Measurements from ENCODE around the gene RAB5B. TPM values are rescaled to one million over a fixed set of nuclear protein-coding genes. Genes with fewer than 3 reads are reported as not detected.

RAB5B gene
- 100 to 1,000 TPM; 105 to 114 TPM for total RNA-seq
- long read RNA-seq, full-length matches to known transcripts = 8 of 31 reads
- long read RNA-seq, partial matches to known transcripts = 21 of 31 reads
- long read RNA-seq, other reads (novel, unspliced or antisense) = 2 of 31 reads

- DNase-seq (peak; percentile 99), ATAC-seq (peak; percentile 94 to 95)
- intact Hi-C loops (cut with DNase I) = no loop called here
These were observed at the start of gene RAB5B for GRCh38 chr12:55973599-55974307. Gene RAB5B (plus strand): TSS chr12:55974078. CDS start chr12:55986961, 12,883 bp downstream.

- ATAC-seq (no peak), DNase-seq (no peak)
- intact Hi-C loops (cut with DNase I) = loop anchor here in 1 of 2 donors (5.0 kb wide), 1 partner anchor 93 kb away; no protein-coding TSS in a partner anchor
These were observed 48.5 kb upstream of the RAB5B start for GRCh38 chr12:55925371-55925770.

GRCh38 chr12:55925870-55926737, 47.8 kb upstream of the RAB5B start:
- ATAC-seq (no peak), DNase-seq (no peak)
- intact Hi-C loops (cut with DNase I) = loop anchor here in 1 of 2 donors (5.0 kb wide), 1 partner anchor 94 kb away; no protein-coding TSS in a partner anchor

GRCh38 chr12:55926738-55927587, 46.9 kb upstream of the RAB5B start:
- DNase-seq = peak; percentile 89
- peak; percentile 87 to 89 for ATAC-seq
- intact Hi-C loops (cut with DNase I) = loop anchor here in 1 of 2 donors (5.0 kb wide), 1 partner anchor 95 kb away; no protein-coding TSS in a partner anchor

- ATAC-seq (peak; percentile 66 to 77), DNase-seq (peak; percentile 87)
- intact Hi-C loops (cut with DNase I) = loop anchor here in 1 of 2 donors (5.0 kb wide), 1 partner anchor 96 kb away; no protein-coding TSS in a partner anchor
These were observed 46.0 kb upstream of the RAB5B start, which contains the start of gene PYM1 for GRCh38 chr12:55927588-55928502. Gene PYM1 (minus strand): TSS chr12:55927894. CDS start chr12:55927761, 133 bp downstream.

DNA sequence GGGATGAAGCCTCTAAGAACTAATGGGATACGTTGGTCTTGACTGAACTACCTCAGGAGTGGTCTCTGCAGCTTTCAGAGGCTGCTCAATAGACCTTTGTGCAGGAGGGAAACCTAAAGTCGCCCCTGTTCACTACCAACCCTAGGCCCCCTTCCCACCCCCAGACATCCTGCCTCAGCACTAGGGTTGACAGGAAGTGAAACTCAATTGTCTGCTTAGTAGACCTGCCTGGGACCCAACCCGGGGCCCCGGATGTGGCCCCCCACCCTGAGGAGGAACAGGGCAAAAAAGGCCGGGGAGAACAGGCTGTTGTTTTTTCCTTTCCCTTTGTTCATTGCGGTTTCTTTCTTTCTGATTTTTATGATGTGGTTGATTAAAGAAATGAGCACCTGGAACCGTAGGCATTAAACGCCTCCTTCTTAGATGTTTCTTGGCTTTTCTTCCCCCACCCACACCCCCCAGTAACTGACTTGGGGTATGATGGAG, 44.5 kb upstream of the RAB5B start:
- DNase-seq (peak; percentile 31), ATAC-seq (no peak)
- intact Hi-C loops (cut with DNase I) = loop anchor here in 1 of 2 donors (5.0 kb wide), 1 partner anchor 97 kb away; no protein-coding TSS in a partner anchor

- intact Hi-C loops (cut with DNase I) = loop anchor here (5.0 to 10.0 kb wide), 2 partner anchors 36 to 186 kb away; partner anchors contain the start of genes CDK2 (in 1 of the 2), GDF11 (in 1 of the 2) and PMEL (in 1 of the 2)
- ATAC-seq (peak in 1 of 2 donors; percentile 22), DNase-seq (peak; percentile 42)
These were observed 43.0 kb upstream of the RAB5B start, which contains the start of gene DGKA for GRCh38 chr12:55930771-55931316. Gene DGKA (plus strand): TSS chr12:55931162. CDS start chr12:55936504, 5,342 bp downstream.

GRCh38 chr12:55931317-55931779, 42.5 kb upstream of the RAB5B start:
- intact Hi-C loops (cut with DNase I) = loop anchor here (5.0 to 10.0 kb wide), 2 partner anchors 36 to 187 kb away; partner anchors contain the start of genes CDK2 (in 1 of the 2), GDF11 (in 1 of the 2) and PMEL (in 1 of the 2)
- ATAC-seq = no peak
- DNase-seq = no peak

DNA sequence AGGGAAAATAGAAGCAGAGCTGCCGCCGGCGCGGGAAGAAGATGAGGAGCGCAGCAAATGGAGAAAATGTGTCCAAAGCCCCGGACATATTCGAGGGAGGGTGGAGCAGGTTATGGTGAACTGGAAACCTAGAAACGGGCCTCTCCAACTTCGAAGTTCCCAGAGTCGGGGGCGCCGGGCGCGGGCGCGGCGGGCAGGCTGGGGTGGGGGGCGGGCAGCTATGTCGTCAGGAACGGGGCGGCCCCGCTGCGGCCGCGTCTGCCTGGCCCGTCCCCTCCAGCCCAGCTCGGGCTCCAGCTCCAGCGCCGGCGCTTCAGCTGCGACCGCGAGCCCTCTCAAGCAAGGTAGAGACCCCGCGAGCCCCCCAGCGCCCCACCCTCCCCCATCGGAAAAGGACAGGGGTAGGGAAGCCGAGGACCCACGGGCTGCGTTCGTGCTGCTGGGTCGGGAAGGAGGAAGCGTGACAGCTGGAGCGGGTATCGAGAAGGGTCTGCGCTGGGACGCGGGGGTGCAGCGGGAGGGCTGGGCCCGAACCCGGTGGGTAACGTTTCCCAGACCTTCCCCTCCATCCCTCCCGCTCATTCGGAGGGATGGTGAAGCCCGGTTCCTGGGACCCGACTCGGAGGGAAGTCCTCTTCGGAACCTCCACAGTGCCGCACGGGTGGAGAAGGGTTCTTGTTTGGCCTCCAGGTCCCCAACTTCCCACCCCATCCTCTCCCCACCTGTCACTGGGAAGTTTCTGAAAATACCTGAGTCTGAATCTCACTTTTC, 41.9 kb upstream of the RAB5B start:
- DNase-seq (peak; percentile 67), ATAC-seq (peak; percentile 47 to 56)
- intact Hi-C loops (cut with DNase I) = loop anchor here (5.0 to 10.0 kb wide), 2 partner anchors 35 to 187 kb away; partner anchors contain the start of genes CDK2 (in 1 of the 2), GDF11 (in 1 of the 2) and PMEL (in 1 of the 2)

- DNase-seq = no peak
- ATAC-seq = peak in 1 of 2 donors; percentile 11
- intact Hi-C loops (cut with DNase I) = loop anchor here (5.0 to 10.0 kb wide), 2 partner anchors 35 to 188 kb away; partner anchors contain the start of genes CDK2 (in 1 of the 2), GDF11 (in 1 of the 2) and PMEL (in 1 of the 2)
These were observed 41.3 kb upstream of the RAB5B start for GRCh38 chr12:55932551-55932910.

DNA sequence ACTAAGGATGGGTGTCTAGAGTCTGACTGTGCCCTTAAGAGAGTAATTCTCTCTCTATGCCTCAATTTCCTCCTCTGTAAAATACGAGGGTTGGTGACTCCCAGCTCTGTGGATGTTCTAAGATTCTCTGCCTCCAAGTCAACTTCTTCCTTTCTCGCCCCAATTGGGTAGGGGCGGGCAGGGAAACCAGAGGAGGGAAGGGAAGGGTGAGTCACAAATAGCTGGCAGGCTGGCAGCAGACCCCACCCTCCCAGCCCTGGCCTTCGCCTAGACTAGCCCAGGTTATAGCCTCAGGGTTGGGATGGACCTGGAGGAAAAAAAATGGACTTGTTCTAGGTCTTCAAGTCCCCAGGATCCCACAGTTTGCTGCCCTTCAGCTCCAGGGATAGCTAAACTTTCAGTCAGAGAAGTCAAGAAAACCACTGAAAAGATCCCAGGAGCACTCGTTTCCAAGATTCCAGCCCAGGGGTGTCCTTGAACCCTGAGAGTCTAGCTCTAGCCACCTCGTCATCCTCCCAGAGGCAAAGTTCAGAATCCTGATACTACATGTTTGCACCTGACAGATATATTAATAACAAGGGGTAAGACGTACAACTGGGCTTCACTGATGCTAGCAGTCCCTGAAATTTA, 40.6 kb upstream of the RAB5B start:
- DNase-seq (no peak), ATAC-seq (no peak)
- intact Hi-C loops (cut with DNase I) = loop anchor here (5.0 to 10.0 kb wide), 2 partner anchors 34 to 188 kb away; partner anchors contain the start of genes CDK2 (in 1 of the 2), GDF11 (in 1 of the 2) and PMEL (in 1 of the 2)

GRCh38 chr12:55933799-55934742, 39.8 kb upstream of the RAB5B start:
- intact Hi-C loops (cut with DNase I) = loop anchor here (5.0 to 10.0 kb wide), 2 partner anchors 33 to 189 kb away; partner anchors contain the start of genes CDK2 (in 1 of the 2), GDF11 (in 1 of the 2) and PMEL (in 1 of the 2)
- ATAC-seq (no peak), DNase-seq (no peak)

DNA sequence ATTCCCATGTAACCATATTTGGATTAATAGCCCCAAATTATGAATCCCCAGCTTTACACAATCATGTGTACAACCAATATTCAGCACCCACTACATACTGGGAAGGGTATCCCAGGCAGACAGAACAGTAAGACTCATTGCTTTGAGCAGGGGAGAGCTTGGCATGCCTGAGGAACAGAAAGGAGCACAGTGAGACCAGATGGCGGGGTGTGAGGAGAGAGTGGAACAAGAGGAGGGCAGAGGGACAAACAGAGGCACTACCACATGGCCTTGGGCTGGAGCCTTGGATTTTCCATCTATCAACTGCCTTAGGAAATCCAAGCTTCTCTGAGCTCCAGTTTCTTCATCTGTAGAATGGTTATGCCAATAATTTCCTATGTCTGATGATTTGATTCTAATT, 39.1 kb upstream of the RAB5B start:
- ATAC-seq = no peak
- DNase-seq = no peak
- intact Hi-C loops (cut with DNase I) = loop anchor here (5.0 to 10.0 kb wide), 3 partner anchors 33 to 197 kb away; partner anchors contain the start of genes CDK2 (in 1 of the 2), GDF11 (in 1 of the 2) and PMEL (in 1 of the 2)

Data from left cardiac atrium (tissue), 4 donors.